H1 (cell line): ENCODE results near the gene MOB1B. TPM values are rescaled to one million over a fixed set of nuclear protein-coding genes. Genes with fewer than 3 reads are reported as not detected.

ENCODE experiments used
- CTCF ChIA-PET: fragments of 300-600 bp; sonication (Branson Sonifier 250); formaldehyde crosslinking; loops from one replicate; lab custom pipeline; 2021; ENCODE audit not compliant: partially characterized antibody; lab: Charles Lee
- POLR2A ChIA-PET: fragments of 300-600 bp; sonication (Branson Sonifier 250); formaldehyde crosslinking; loops from one replicate; lab custom pipeline; 2021; ENCODE audit warnings: inconsistent platforms; ENCODE audit not compliant: partially characterized antibody; lab: Charles Lee
- DNase-seq, 2 experiments: peaks; one replicate each; pipeline versions ENCODE4 v3.0.0 to v3.0.0-alpha.2; 2010 to 2022; ENCODE audit warnings: low spot score in 2 of 2, low read depth in 1 of 2, mixed read lengths in 1 of 2
- FAIRE-seq: peaks from 2 replicates; lab custom pipeline; 2011; peaks lifted over from hg19 to GRCh38; lab: Jason Lieb, UNC
- H2AFZ ChIP-seq: 2 replicates; pipeline ENCODE4 v1.8.1; 2012; ENCODE audit warnings: low read length, inconsistent platforms
- H2AK5ac ChIP-seq: 2 replicates; pipeline ENCODE4 v1.6.1; 2013; ENCODE audit warnings: low read depth, low read length
- H2BK120ac ChIP-seq: replicated peaks from 2 replicates; pipeline ENCODE3; 2013; ENCODE audit warnings: low read depth, low read length, inconsistent platforms
- H2BK12ac ChIP-seq: 2 replicates; pipeline ENCODE4 v1.6.1; 2013; ENCODE audit warnings: low read depth, low read length
- H2BK15ac ChIP-seq: 2 replicates; pipeline ENCODE4 v1.6.1; 2013; ENCODE audit warnings: low read length
- H2BK20ac ChIP-seq: 2 replicates; pipeline ENCODE4 v1.6.1; 2013; ENCODE audit warnings: low read length
- H2BK5ac ChIP-seq: 2 replicates; pipeline ENCODE4 v1.6.1; 2013; ENCODE audit warnings: low read depth, low read length
- H3K14ac ChIP-seq: 2 replicates; pipeline ENCODE4 v1.6.1; 2013; ENCODE audit warnings: inconsistent platforms; ENCODE audit not compliant: insufficient read length
- H3K18ac ChIP-seq: 2 replicates; pipeline ENCODE4 v1.6.1; 2013; ENCODE audit warnings: low read length; ENCODE audit errors: extremely low read depth
- H3K23ac ChIP-seq: 2 replicates; pipeline ENCODE4 v1.6.1; 2013; ENCODE audit warnings: inconsistent platforms; ENCODE audit not compliant: insufficient read length
- H3K23me2 ChIP-seq: 2 replicates; pipeline ENCODE4 v1.6.1; 2013; ENCODE audit warnings: low read depth, low read length
- H3K27ac ChIP-seq: 2 replicates; pipeline ENCODE4 v1.6.1; 2011; ENCODE audit warnings: low read depth, low read length, inconsistent platforms
- H3K27me3 ChIP-seq, 4 experiments: replicated peaks in 1 of 4; 1 replicate in 1 of 4; 2 replicates in 3 of 4; pipeline versions ENCODE4 v1.6.1 to v1.8.1; 2011 to 2013; ENCODE audit warnings: low read length in 3 of 4, mild to moderate bottlenecking in 3 of 4, inconsistent platforms in 2 of 4, mixed read lengths in 2 of 4, moderate library complexity in 1 of 4; ENCODE audit not compliant: control insufficient read depth in 3 of 4, insufficient read depth in 3 of 4; ENCODE audit errors: extremely low read depth in 1 of 4
- H3K36me3 ChIP-seq, 4 experiments: 2 replicates each; pipeline versions ENCODE4 v1.6.1 to v1.8.1; 2011 to 2013; ENCODE audit warnings: mild to moderate bottlenecking in 4 of 4, low read length in 3 of 4, moderate library complexity in 2 of 4, control low read depth in 1 of 4, inconsistent platforms in 1 of 4; ENCODE audit not compliant: insufficient read depth in 4 of 4, control insufficient read depth in 2 of 4
- H3K4ac ChIP-seq: replicated peaks from 2 replicates; pipeline ENCODE3; 2013; ENCODE audit warnings: low read length, low read depth, mixed read lengths, inconsistent platforms; ENCODE audit not compliant: insufficient read length
- H3K4me1 ChIP-seq, 4 experiments: replicated peaks in 1 of 4; 1 replicate in 1 of 4; 2 replicates in 3 of 4; pipeline versions ENCODE4 v1.6.1 to v1.8.1; 2011 to 2013; ENCODE audit warnings: low read length in 3 of 4, inconsistent platforms in 2 of 4, mixed read lengths in 1 of 4; ENCODE audit not compliant: insufficient read depth in 4 of 4, control insufficient read depth in 3 of 4
- H3K4me2 ChIP-seq, 2 experiments: 2 replicates each; pipeline versions ENCODE4 v1.6.1 to v1.8.1; 2011 to 2013; ENCODE audit warnings: low read depth in 2 of 2, low read length in 2 of 2, control low read depth in 1 of 2, inconsistent platforms in 1 of 2, mild to moderate bottlenecking in 1 of 2; ENCODE audit not compliant: insufficient read depth in 1 of 2
- H3K4me3 ChIP-seq, 4 experiments: fragments of 200-600, 300-600 bp in 1 of 4; sonication (generic), shearing (Covaris generic), sonication (Bioruptor Twin) in 1 of 4; 2 replicates each; pipeline versions ENCODE4 v1.5.1 to v1.8.1; 2011 to 2016; ENCODE audit warnings: low read length in 4 of 4, low read depth in 3 of 4, control low read depth in 2 of 4, inconsistent platforms in 2 of 4, mild to moderate bottlenecking in 2 of 4, mixed read lengths in 1 of 4, moderate library complexity in 1 of 4; ENCODE audit not compliant: insufficient read depth in 2 of 4; ENCODE audit errors: extremely low read depth in 1 of 4
- H3K56ac ChIP-seq: replicated peaks from 2 replicates; pipeline ENCODE3; 2013; ENCODE audit warnings: low read depth, mild to moderate bottlenecking, mixed read lengths, low read length, inconsistent platforms; ENCODE audit not compliant: insufficient read length
- H3K79me1 ChIP-seq: 2 replicates; pipeline ENCODE4 v1.6.1; 2013; ENCODE audit warnings: low read depth, low read length, control low read depth
- H3K79me2 ChIP-seq, 2 experiments: 2 replicates each; pipeline versions ENCODE4 v1.6.1 to v1.8.1; 2012 to 2013; ENCODE audit warnings: low read length in 2 of 2, mild to moderate bottlenecking in 2 of 2, inconsistent platforms in 1 of 2; ENCODE audit not compliant: insufficient read depth in 2 of 2, control insufficient read depth in 1 of 2
- H3K9ac ChIP-seq, 4 experiments: replicated peaks in 1 of 4; 1 replicate in 1 of 4; 2 replicates in 3 of 4; pipeline versions ENCODE4 v1.6.1 to v1.8.1; 2011 to 2013; ENCODE audit warnings: low read depth in 3 of 4, low read length in 3 of 4, control low read depth in 2 of 4, mild to moderate bottlenecking in 2 of 4, moderate library complexity in 2 of 4, inconsistent platforms in 1 of 4; ENCODE audit errors: extremely low read depth in 1 of 4
- H3K9me3 ChIP-seq, 2 experiments: 2 replicates each; pipeline versions ENCODE4 v1.6.1 to v1.8.1; 2012 to 2013; ENCODE audit warnings: mild to moderate bottlenecking in 2 of 2, moderate library complexity in 2 of 2, control low read depth in 1 of 2, inconsistent platforms in 1 of 2, low read depth in 1 of 2, low read length in 1 of 2, mixed read lengths in 1 of 2; ENCODE audit not compliant: insufficient read depth in 2 of 2
- H4K20me1 ChIP-seq, 2 experiments: replicated peaks in 1 of 2; 2 replicates each; pipeline versions ENCODE3 to v1.8.1; 2011 to 2013; ENCODE audit warnings: inconsistent platforms in 2 of 2, low read length in 2 of 2, mild to moderate bottlenecking in 1 of 2; ENCODE audit not compliant: insufficient read depth in 2 of 2, control insufficient read depth in 1 of 2
- H4K5ac ChIP-seq: 2 replicates; pipeline ENCODE4 v1.6.1; 2013; ENCODE audit warnings: low read length, low read depth, mixed read lengths, inconsistent platforms; ENCODE audit not compliant: insufficient read length
- H4K8ac ChIP-seq: 2 replicates; pipeline ENCODE4 v1.8.0; 2013; ENCODE audit warnings: mild to moderate bottlenecking, moderate library complexity, low read length, inconsistent platforms; ENCODE audit not compliant: insufficient read depth; ENCODE audit errors: extremely low read depth
- H4K91ac ChIP-seq: replicated peaks from 2 replicates; pipeline ENCODE3; 2013; ENCODE audit warnings: low read length, mixed read lengths, inconsistent platforms; ENCODE audit not compliant: insufficient read length
- GTF2F1 ChIP-seq: IDR thresholded peaks from 2 replicates; pipeline ENCODE4 v1.6.1; 2012; ENCODE audit warnings: low read depth, low read length, improper control_type of control experiment, borderline replicate concordance
- RXRA ChIP-seq: IDR thresholded peaks from 2 replicates; pipeline ENCODE4 v1.6.1; 2011; ENCODE audit warnings: low read depth, mild to moderate bottlenecking, low read length, moderate library complexity; ENCODE audit not compliant: insufficient read depth
- SIN3A ChIP-seq, 2 experiments: IDR thresholded peaks in 1 of 2; conservative IDR thresholded peaks in 1 of 2; 2 replicates each; pipeline ENCODE4 v1.6.1; 2011 to 2012; ENCODE audit warnings: low read length in 2 of 2, improper control_type of control experiment in 1 of 2, low read depth in 1 of 2, mild to moderate bottlenecking in 1 of 2
- polyA plus RNA-seq, 7 experiments: library from polyadenylated mRNA; depleted of rRNA in 3 of 7; stranded (reverse) in 5 of 7; unstranded in 2 of 7; fragments of >200 nt in 5 of 7; fragments of 200-250 nt in 2 of 7; gene quantifications; 1 replicate in 5 of 7; 2 replicates in 1 of 7; 4 replicates in 1 of 7; pipeline versions ENCODE4 v1.2.1 to v1.2.3, GENCODE V29; 2011 to 2013; ENCODE audit warnings: missing spikeins in 2 of 7, mixed read lengths in 2 of 7
- total RNA-seq: library from RNA; stranded (reverse); fragmentation: NEBNext Ultra II Directional; extraction: Animal tissue kit (Norgen Biotek cat#: 25700); gene quantifications from 2 replicates; pipeline ENCODE4 v1.2.1, GENCODE V29; 2021

Gene MOB1B
- total and polyA plus RNA-seq, 2 of the 8 experiments (the other 6 are each of a cell fraction or from before 2014, with no cell fraction given): 3.8 to 33.5 TPM

DNA sequence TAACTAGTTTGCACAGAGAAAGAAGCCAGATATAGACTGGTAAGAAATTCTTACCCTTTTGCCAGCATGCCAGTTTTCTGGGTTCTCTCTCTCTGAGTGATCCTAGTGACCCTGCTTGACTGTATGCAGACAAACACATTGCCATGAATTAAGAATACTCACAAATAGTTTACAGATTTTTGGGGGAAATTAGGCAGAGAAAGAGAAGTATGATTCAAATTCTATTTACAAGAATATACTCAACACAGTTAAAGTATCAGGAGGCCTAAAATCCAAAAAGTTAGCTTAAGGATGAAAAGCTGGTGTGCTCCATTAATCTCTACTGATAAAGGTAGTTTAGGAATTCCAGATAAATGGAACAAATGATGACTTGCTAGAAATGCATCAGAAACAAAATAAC lies 18.4 kb downstream of the MOB1B start:
- no peak overlapping the region for H3K27ac ChIP-seq
- H2BK12ac ChIP-seq: no peak overlapping the region
- H3K14ac ChIP-seq: no peak overlapping the region
- H4K8ac ChIP-seq: no peak overlapping the region
- FAIRE-seq (no peak), DNase-seq (no peak)
- no peak overlapping the region for H3K4ac ChIP-seq
- no peak overlapping the region for H4K5ac ChIP-seq
- no peak overlapping the region for H2AFZ ChIP-seq
- no peak overlapping the region for H3K4me2 ChIP-seq
- H3K4me3 ChIP-seq: no peak overlapping the region
- H2BK120ac ChIP-seq: no peak overlapping the region
- H2BK5ac ChIP-seq: no peak overlapping the region
- H3K9ac ChIP-seq: no peak overlapping the region
- no peaks in the 10 kb centered on the region for H3K23me2 ChIP-seq
- no peak overlapping the region for H2BK15ac ChIP-seq
- H3K27me3 ChIP-seq: no peaks in the 10 kb centered on the region
- peaks cover 0 to 70% of the 10 kb centered on the region in 2 experiments; a peak in 3 of 4 replicates for H3K79me2 ChIP-seq
- ChIA-PET POLR2A (no interaction called here), CTCF (no interaction called here)
- H3K79me1 ChIP-seq: no peaks in the 10 kb centered on the region
- H3K9me3 ChIP-seq: peaks cover 0 to 15% of the 10 kb centered on the region in 2 experiments; a peak in 2 of 4 replicates
- H4K91ac ChIP-seq: no peak overlapping the region
- no peaks in the 10 kb centered on the region for H4K20me1 ChIP-seq
- no peak for TF ChIP-seq RXRA
- no peak for TF ChIP-seq GTF2F1
- TF ChIP-seq SIN3A (conservative IDR thresholded peaks at IDR 0.05 in 1 of 2, IDR thresholded peaks at IDR 0.05 in 1 of 2; ENCODE audit: low read depth in 1 of 2, low read length in 2 of 2): no peak
- no peak overlapping the region for H3K23ac ChIP-seq
- no peak overlapping the region for H2AK5ac ChIP-seq
- no peak overlapping the region for H2BK20ac ChIP-seq
- H3K4me1 ChIP-seq: peaks cover 0 to 6% (median 4%) of the 10 kb centered on the region in 4 experiments; a peak in 3 of 7 replicates
- H3K56ac ChIP-seq: no peak overlapping the region
- H3K18ac ChIP-seq: no peak overlapping the region
- peaks cover 0 to 6% (median 0%) of the 10 kb centered on the region in 4 experiments; a peak in 1 of 8 replicates for H3K36me3 ChIP-seq
